ENCODE data around the gene ZEB1.
"Not testable (repeated sequence)": the region's sequence is repeated elsewhere in the genome, so short reads cannot be mapped to it uniquely, and the experiment has no call there.

The ZEB1 gene

DNA sequence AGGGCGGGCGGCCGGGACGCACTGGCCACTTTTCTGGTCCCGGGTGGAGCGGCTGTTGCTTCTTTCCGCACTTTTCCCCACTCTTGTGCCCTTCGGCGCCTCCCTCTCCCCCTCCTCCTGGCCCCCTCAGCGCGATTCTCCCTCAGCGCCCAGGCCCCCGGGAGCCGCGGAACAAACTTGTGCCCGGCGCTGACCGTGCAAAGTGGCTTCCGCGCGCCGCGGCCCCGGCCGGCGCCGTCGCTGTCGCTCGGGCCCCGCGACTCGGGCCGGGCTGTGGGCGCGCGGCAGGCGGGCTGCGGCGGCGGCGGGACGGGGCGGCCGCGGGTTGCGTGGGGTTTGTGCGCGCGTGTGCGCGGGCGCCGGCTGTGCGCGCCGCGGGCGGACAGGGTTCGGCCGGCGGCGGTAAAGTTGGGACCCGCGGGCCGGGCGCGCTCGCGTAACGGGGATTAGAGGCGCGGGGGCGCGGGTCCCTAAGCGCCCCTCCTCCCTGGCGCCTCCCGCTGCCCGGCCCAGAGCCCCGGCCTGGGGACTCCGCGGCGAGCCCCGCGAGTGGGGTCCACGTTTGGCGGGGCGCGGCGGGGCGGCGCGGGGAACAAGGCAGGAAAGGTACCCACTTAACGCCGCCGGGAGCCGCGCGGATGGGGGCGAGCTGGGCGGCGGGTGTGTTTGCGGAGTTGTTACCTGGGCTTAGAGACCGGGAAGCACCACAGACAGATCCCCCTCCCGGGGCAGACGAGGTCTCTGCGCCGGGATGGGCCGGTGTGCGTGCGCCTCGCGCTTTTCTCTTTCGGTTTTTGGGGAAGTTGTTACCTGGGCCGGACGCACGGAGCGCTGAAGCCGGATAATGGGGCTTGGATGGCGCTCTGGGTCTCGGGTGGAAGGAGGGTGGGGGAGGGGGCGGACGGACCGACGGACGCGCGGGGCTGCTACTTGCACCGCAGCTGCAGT lies 860 bp downstream of the ZEB1 start:
- DNase-seq: peak; percentile 56

GRCh38 chr10:31320550-31321211 lies 1.7 kb downstream of the ZEB1 start:
- peak; percentile 11 for DNase-seq

GRCh38 chr10:31321396-31321941 lies 2.5 kb downstream of the ZEB1 start:
- peak; percentile 76 for DNase-seq

DNA sequence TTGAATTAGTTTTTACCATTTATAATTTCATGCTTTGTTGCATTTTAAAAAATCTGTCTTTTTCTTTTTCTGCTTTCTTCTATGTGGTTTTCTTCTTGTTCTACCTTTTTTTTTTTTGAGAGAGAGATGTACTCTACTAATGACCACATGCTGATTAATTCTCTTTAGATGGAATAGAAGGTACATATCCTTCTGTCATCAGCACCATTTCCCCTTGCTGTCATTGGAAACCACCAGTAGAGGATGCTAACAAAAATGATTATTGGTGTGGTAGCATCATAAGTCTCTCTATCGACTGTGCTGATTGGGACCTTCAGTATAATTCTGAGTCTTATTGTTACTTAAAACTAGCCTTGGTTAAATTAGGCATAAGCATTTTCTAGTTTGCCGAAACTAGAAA lies 3.6 kb downstream of the ZEB1 start:
- DNase-seq: peak; percentile 10

- DNase-seq: no peak
These were observed 21.3 kb downstream of the ZEB1 start for GRCh38 chr10:31340343-31340742.

- DNase-seq: no peak
These were observed 22.5 kb downstream of the ZEB1 start for GRCh38 chr10:31341552-31341951.

DNA sequence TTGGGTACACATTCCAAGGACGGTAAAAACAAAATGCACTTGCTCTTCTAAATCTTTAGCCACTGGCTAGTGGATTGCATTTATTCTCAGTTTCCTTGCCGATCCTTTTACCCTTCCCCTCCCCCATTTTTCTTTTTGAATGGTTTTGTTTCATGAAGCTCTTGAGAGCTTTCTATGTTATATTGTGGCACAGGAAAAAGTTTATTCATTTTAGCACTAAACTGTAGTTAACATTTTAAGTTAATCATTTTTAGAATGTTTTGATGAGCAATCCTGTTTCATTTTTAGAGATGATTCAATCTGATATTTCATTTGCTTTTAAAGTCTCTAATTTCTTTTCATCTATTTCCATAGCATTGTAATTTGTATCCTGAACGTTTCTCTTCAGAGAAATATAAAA lies 24.0 kb downstream of the ZEB1 start:
- DNase-seq: no peak

- DNase-seq: no peak
These were observed 24.5 kb downstream of the ZEB1 start for GRCh38 chr10:31343551-31343950.

GRCh38 chr10:31345886-31346285 lies 26.9 kb downstream of the ZEB1 start:
- no peak for DNase-seq

DNA sequence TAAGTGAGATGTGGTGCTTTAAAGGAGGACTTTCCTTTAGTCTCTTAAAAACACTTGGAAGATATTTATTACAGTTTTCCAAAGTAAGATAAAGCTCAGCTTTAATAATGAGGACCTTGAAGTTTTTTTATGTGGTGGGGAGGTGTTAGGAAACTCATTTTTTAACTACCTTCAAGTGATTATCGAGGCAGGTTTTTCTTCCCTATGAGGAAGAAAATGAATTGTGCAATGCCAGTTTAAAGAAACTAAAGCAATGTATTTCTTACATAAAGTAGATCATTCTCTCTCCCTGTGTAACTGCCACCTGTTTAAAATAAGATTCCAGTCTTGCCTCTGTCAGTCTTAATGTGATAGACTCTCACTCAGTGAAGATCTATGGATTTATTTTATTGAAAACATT lies 27.9 kb downstream of the ZEB1 start:
- no peak for DNase-seq

GRCh38 chr10:31347705-31348104 lies 28.7 kb downstream of the ZEB1 start:
- no peak for DNase-seq

DNA sequence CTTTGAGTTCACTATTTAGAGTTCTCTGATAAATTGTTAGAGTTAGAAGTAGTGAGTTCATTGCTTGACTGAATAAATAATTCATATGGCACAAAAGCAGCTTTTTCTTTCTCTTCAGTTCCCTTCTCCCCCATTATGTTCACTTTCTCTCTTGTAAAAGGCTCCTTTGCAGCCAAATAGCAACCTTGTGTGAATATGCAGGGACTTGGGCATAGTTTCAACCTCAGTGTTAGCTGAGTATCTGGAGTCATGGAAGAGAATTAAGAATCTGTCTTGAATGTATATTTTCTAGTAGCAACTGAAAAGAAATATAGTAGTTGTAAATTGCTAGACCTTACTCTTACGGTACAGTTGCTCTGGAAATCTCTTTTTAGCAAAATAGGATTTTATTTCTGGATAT lies 31.9 kb downstream of the ZEB1 start:
- no peak for DNase-seq

GRCh38 chr10:31352436-31353226 lies 33.6 kb downstream of the ZEB1 start:
- no peak for DNase-seq

DNA sequence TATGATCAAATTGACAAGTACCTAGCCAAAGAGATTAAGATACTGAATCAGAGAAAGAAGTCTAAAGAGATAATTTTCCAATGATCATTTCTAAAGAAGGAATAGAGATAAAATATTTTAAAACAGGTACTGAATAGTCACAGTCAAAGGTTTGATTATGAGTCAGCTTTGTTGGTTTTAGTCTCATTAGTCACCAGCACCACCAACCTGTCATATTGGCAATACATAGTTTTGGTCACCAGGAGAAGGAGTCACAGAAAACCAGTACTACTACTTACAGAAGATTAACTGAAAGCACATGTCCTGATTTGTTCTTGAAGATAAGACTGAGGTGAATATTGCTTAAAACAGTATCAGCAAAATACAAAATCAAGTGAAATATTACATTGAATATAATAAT lies 34.6 kb downstream of the ZEB1 start:
- DNase-seq: no peak

DNA sequence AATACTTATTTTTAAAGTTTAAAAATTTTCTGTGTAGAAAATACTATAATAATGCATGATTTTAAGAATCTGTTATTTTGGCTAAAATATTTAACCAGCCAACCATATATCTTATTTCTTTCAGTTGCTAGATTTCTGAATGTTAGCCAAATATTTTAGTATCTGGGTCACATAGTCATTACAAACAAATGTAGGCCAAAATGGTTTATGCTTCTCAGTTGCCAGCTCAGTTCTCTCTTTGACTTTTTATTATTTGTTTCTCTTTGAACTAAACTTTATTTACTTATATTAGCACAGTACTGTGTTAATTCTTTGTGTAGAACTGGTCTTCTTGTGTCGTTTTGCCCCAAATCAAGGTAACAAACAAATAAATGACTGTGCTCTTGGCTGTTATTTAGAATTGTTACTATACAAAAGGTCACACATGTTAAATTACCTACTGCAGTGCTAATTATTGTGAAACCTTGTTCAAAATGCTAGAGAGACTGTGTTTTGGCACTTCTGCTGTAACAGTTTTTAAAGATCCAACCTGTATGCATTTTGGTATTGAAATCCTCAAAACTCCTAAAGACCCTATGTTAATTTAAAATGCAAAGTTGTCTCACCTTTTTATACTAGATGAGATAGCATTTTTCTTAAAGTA lies 39.8 kb downstream of the ZEB1 start:
- no peak for DNase-seq

- no peak for DNase-seq
These were observed 41.0 kb downstream of the ZEB1 start for GRCh38 chr10:31359979-31360378.

- not testable (repeated sequence) for DNase-seq
These were observed 42.5 kb downstream of the ZEB1 start for GRCh38 chr10:31361475-31361874.

GRCh38 chr10:31362023-31362641 lies 43.1 kb downstream of the ZEB1 start:
- DNase-seq: no peak

DNA sequence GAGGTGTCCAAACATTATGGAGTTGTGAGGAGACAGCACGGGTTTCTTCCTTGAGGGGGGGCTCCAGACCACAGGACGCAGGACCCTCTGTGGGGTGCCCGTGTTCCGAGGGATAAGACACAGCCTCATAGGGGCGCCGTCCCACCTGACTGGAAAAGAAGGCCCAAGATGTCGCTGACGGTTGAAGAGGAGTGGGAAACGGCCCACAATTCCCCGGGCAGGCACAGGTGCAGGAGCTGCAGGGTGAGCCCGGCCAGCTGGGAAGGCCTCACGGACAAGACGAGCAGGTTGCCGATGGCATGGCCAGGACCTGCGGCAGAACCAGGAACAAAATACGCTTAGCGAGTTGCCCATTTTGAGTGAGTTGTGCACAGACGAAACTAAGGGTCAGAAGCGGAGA lies 44.7 kb downstream of the ZEB1 start:
- DNase-seq: not testable (repeated sequence)

GRCh38 chr10:31364238-31364637 lies 45.2 kb downstream of the ZEB1 start:
- not testable (repeated sequence) for DNase-seq

DNA sequence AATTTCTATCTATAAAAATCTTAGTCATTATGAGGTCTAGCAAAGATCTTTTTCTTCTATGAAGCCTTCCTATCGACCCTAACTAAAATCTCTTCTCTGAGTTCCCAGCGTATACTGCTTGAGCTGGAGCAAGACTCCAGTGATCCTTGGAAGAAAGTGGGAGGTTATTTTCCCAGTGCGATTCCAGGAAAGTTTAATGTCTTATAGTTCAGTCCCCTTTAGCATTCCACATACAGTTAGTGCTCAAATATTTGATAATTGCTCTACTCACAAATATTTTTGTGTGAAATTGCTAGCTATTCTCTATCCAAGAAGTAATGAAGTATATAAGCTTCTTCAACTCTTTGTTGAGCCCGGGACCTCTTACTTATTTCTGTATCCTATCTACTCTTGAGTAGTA lies 47.7 kb downstream of the ZEB1 start:
- no peak for DNase-seq

DNA sequence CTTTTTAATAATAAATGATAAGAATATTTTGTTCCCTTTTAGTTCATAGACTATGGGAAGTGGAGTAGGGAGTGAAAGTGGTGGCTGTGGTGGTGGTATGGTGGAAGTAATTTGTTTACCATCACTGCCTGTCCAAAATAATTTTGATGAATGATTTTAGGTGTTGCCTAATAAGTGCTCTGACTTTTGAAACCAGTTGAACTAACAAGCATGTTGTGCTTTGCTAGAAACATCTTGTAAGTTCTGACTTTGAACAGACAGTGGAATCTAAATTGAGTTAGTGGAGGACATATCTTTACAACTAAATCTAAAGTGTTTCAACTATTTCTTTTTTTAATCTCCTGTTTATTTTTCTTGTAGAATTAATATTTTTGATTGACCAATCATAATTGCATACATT lies 49.7 kb downstream of the ZEB1 start:
- no peak for DNase-seq

All from central memory CD4-positive, alpha-beta T cell (primary cell).